Epithelial cell of proximal tubule (primary cell): ENCODE measurements around the gene TMEM119. TPM values are rescaled to one million over a fixed set of nuclear protein-coding genes. Genes with fewer than 3 reads are reported as not detected.
"Not testable (repeated sequence)": the region's sequence is repeated elsewhere in the genome, so short reads cannot be mapped to it uniquely, and the experiment has no call there.

Source experiments
- DNase-seq: peaks from one replicate; pipeline ENCODE4 v3.0.0-alpha.2; 2011; ENCODE audit warnings: low read depth
- H3K4me3 ChIP-seq: 2 replicates; pipeline ENCODE4 v1.5.1; 2011; ENCODE audit warnings: low read depth, mild to moderate bottlenecking, low read length
- CTCF ChIP-seq: conservative IDR thresholded peaks from 2 replicates; pipeline ENCODE4 v1.5.1; 2012; ENCODE audit warnings: low read depth, mild to moderate bottlenecking, low read length
- total RNA-seq: library from RNA; depleted of rRNA; stranded (reverse); fragments of >200 nt; gene quantifications from 2 replicates; pipeline ENCODE4 v1.2.3, GENCODE V29; 2015

Gene TMEM119
- total RNA-seq, 1 donor from 2014 or later: 0.06 TPM

- H3K4me3 ChIP-seq: no peak overlapping the region
- no peak for TF ChIP-seq CTCF
- DNase-seq: no peak
Observed at GRCh38 chr12:108637222-108637971, 39.5 kb upstream of the TMEM119 start.

GRCh38 chr12:108635997-108636808 is 38.3 kb upstream of the TMEM119 start:
- TF ChIP-seq CTCF: no peak
- DNase-seq: no peak
- no peak overlapping the region for H3K4me3 ChIP-seq

- no peak overlapping the region for H3K4me3 ChIP-seq
- no peak for TF ChIP-seq CTCF
- DNase-seq: no peak
Observed at GRCh38 chr12:108635201-108635996, 37.5 kb upstream of the TMEM119 start.

GRCh38 chr12:108634341-108634751 is 36.5 kb upstream of the TMEM119 start:
- no peak for DNase-seq
- H3K4me3 ChIP-seq: no peak overlapping the region
- no peak for TF ChIP-seq CTCF

- TF ChIP-seq CTCF: no peak
- no peak for DNase-seq
- H3K4me3 ChIP-seq: no peak within 1 kb of the TSS
Observed at GRCh38 chr12:108633534-108634248, 35.8 kb upstream of the TMEM119 start, which contains the start of gene SELPLG. TSS of gene SELPLG (minus strand) at chr12:108633894. CDS start at chr12:108624307, 9,587 bp downstream.

GRCh38 chr12:108633081-108633533 is 35.2 kb upstream of the TMEM119 start:
- no peak for DNase-seq
- no peak for TF ChIP-seq CTCF
- H3K4me3 ChIP-seq: no peak overlapping the region

GRCh38 chr12:108631261-108631660 is 33.4 kb upstream of the TMEM119 start:
- not testable (repeated sequence) for H3K4me3 ChIP-seq, DNase-seq
